Activated CD4-positive, alpha-beta T cell treated with anti-CD3 and anti-CD28 coated beads for 36 hours (primary cell): ENCODE measurements around the gene EPHB1. TPM values are rescaled to one million over a fixed set of nuclear protein-coding genes. Genes with fewer than 3 reads are reported as not detected.

Source experiments
- ATAC-seq: fragments of 200-7000 bp; cut with Tn5 transposase; one replicate; pipeline ENCODE4 v1.10.0; 2021; ENCODE audit warnings: mild to moderate bottlenecking, moderate library complexity
- CTCF ChIA-PET: fragments of 350-600 bp; sonication (Branson Sonifier 250); formaldehyde crosslinking; loops from one replicate; lab custom pipeline; 2021; ENCODE audit warnings: antibody characterized with exemption; lab: Charles Lee
- POLR2A ChIA-PET: fragments of 350-600 bp; sonication (Branson Sonifier 250); formaldehyde crosslinking; loops from one replicate; lab custom pipeline; 2021; ENCODE audit warnings: antibody characterized with exemption, inconsistent platforms; lab: Charles Lee
- DNase-seq: peaks from one replicate; pipeline ENCODE4 v3.0.0-alpha.2; 2020
- H3K27ac Mint-ChIP-seq: one replicate; pipeline ENCODE4 v1.8.0; 2021; ENCODE audit warnings: mixed read lengths
- H3K27me3 Mint-ChIP-seq: one replicate; pipeline ENCODE4 v1.8.0; 2021; ENCODE audit warnings: mixed read lengths
- H3K36me3 Mint-ChIP-seq: one replicate; pipeline ENCODE4 v1.8.0; 2021; ENCODE audit warnings: low read depth, mixed read lengths
- H3K4me1 Mint-ChIP-seq: one replicate; pipeline ENCODE4 v1.8.0; 2021; ENCODE audit warnings: mixed read lengths
- H3K4me3 Mint-ChIP-seq: one replicate; pipeline ENCODE4 v1.8.0; 2021; ENCODE audit warnings: mild to moderate bottlenecking, moderate library complexity, mixed read lengths
- H3K9me3 Mint-ChIP-seq: one replicate; pipeline ENCODE4 v1.8.0; 2021; ENCODE audit warnings: low read depth, mixed read lengths
- intact Hi-C, 2 experiments: fragments of 100-400 bp; cut with DNase I in 1 of 2; cut with micrococcal nuclease in 1 of 2; formaldehyde crosslinking; loops; one replicate each; pipeline versions ENCODE4 v1.14.2 to v1.15.1; 2022 to 2024; cut with DNase I, micrococcal nuclease
- total RNA-seq, 2 experiments: library from RNA; stranded (reverse); gene quantifications; one replicate each; pipeline ENCODE4 v1.2.3, GENCODE V29; 2021

Gene EPHB1
- total RNA-seq = under 1 TPM; 0.60 to 0.98 TPM

- POLR2A ChIA-PET = no interaction called here
- H3K27ac Mint-ChIP-seq = peak within 1 kb of the TSS; percentile 59
- peak within 1 kb of the TSS; percentile 75 for H3K4me3 Mint-ChIP-seq
Measured at GRCh38 chr3:134794950-134795745, at the start of gene EPHB1. Gene EPHB1 (plus strand): TSS chr3:134795260.

DNA sequence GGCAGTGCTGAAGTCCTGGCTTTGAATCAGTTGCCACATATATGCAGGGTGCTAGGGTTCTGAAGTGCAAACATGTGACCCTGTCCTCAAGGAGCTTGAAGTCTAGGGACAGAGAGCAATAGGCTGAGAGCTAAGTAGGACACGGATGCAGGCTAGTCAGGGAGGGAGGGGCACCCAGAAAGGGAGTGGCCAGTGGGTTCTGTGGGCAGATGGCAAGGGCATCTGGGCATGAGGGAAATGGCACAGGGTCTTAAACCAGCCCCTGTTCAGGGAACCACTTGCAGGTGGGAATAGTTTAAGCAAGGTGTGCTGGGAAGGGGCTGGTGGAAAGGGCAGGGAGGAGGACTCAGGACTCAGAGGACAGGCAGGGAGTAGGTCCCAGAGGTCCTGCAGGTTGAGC, 46.4 kb upstream of the EPHB1 start:
- DNase-seq = no peak
- ATAC-seq = no peak
- H3K36me3 Mint-ChIP-seq = no peaks in the 10 kb centered on the region
- H3K4me1 Mint-ChIP-seq = no peaks in the 10 kb centered on the region
- H3K27ac Mint-ChIP-seq = no peak overlapping the region
- CTCF ChIA-PET = no interaction called here
- peaks cover 10% of the 10 kb centered on the region for H3K27me3 Mint-ChIP-seq
- intact Hi-C loops = no loop called here
- H3K4me3 Mint-ChIP-seq = no peak overlapping the region
- POLR2A ChIA-PET = no interaction called here
- peaks cover 3% of the 10 kb centered on the region for H3K9me3 Mint-ChIP-seq

More at GRCh38 chr3:134794950-134795745, at the start of gene EPHB1:
- ATAC-seq (peak; percentile 89), DNase-seq (peak; percentile 88)
- Mint-ChIP-seq H3K9me3 (no peaks in the 10 kb centered on the region), H3K36me3 (no peaks in the 10 kb centered on the region), H3K27me3 (peaks cover 47% of the 10 kb centered on the region), H3K4me1 (peaks cover 7% of the 10 kb centered on the region)
- CTCF ChIA-PET = interaction anchor here (0.5 to 1.4 kb wide), 18 partner anchors 9 to 1247 kb away, joined by 3 to 5 read pairs (median 3); no protein-coding TSS in a partner anchor
- intact Hi-C loops = loop anchor here (1.0 to 5.0 kb wide), 7 partner anchors 43 to 1247 kb away; no protein-coding TSS in a partner anchor

GRCh38 chr3:134749174-134749573, 45.9 kb upstream of the EPHB1 start:
- intact Hi-C loops = no loop called here
- ChIA-PET POLR2A (no interaction called here), CTCF (interaction anchor here (0.7 kb wide), 1 partner anchor 208 kb away, joined by 3 read pairs; no protein-coding TSS in a partner anchor)
- Mint-ChIP-seq H3K27me3 (peaks cover 10% of the 10 kb centered on the region), H3K4me3 (no peak overlapping the region), H3K9me3 (peaks cover 3% of the 10 kb centered on the region), H3K27ac (no peak overlapping the region), H3K4me1 (no peaks in the 10 kb centered on the region), H3K36me3 (no peaks in the 10 kb centered on the region)
- DNase-seq = no peak
- no peak for ATAC-seq

DNA sequence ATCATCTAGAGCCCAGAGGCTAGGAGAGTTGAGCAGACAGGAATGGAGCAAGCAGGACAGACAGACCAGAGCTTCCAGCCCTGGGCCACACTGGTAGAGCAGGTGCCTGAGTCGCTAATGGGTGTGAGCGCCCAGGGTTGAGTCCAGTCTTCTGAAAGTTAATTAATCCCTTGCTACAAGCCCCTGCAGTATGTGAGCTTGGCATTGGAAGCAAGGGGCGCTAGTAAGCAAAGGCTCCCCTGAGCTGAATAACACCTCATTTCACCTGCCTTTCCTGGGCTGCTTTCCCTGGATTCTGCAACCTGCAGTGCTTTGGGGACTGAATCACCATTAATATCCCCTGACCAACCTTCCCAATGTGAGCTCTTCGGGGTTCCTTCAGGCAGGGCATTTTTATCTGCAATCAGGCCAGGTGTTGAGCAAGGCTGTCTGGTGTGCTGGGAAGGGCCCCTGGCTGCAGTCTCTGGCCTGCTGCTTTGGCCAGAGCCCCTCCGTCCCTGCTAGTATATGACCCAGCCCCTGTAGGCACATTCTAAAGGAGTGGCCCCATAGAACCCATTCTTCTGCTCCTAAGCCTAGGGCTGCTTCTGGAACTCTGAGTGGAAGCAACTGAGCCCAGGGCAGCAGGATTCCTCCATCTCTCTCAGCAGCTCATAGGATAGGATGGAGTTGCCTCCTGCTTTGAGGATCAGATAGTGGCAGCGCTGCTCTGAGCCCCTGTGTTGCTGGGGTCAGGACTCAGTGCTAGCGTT, 45.1 kb upstream of the EPHB1 start:
- Mint-ChIP-seq H3K4me3 (no peak overlapping the region), H3K36me3 (no peaks in the 10 kb centered on the region), H3K27ac (no peak overlapping the region), H3K27me3 (peaks cover 10% of the 10 kb centered on the region), H3K9me3 (peaks cover 3% of the 10 kb centered on the region), H3K4me1 (no peaks in the 10 kb centered on the region)
- ChIA-PET CTCF (interaction anchor here (0.7 kb wide), 1 partner anchor 207 kb away, joined by 3 read pairs; no protein-coding TSS in a partner anchor), POLR2A (no interaction called here)
- DNase-seq = no peak
- ATAC-seq = no peak
- intact Hi-C loops = loop anchor here in 1 of 2 experiments (10.0 kb wide), 1 partner anchor 145 kb away; no protein-coding TSS in a partner anchor

DNA sequence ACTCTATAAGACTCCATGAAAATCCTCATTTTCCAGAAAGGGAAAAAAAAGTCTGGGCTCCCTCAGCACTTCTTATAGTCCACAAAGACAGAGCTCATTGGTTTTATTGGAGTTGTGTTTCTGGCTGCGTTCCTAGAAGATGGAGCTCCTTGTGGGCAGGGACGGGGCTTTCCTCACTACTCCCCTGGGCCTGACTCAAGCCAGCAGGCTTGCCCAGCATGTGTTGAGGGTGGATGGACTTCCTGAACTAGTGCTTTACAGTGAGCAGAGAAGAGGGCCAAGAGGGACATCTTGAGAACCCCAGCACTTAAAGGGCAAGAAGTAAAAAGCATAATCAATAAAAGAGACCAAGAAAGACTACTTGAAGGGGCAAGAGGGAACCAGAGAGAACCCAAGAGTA, 43.2 kb upstream of the EPHB1 start:
- H3K4me3 Mint-ChIP-seq = no peak overlapping the region
- H3K4me1 Mint-ChIP-seq = no peaks in the 10 kb centered on the region
- no peak overlapping the region for H3K27ac Mint-ChIP-seq
- no peak for ATAC-seq
- H3K9me3 Mint-ChIP-seq = no peaks in the 10 kb centered on the region
- no peak for DNase-seq
- intact Hi-C loops = loop anchor here in 1 of 2 experiments (10.0 kb wide), 1 partner anchor 147 kb away; no protein-coding TSS in a partner anchor
- H3K36me3 Mint-ChIP-seq = no peaks in the 10 kb centered on the region
- ChIA-PET CTCF (no interaction called here), POLR2A (no interaction called here)
- H3K27me3 Mint-ChIP-seq = peaks cover 12% of the 10 kb centered on the region

GRCh38 chr3:134752761-134753461, 42.1 kb upstream of the EPHB1 start:
- H3K36me3 Mint-ChIP-seq = no peaks in the 10 kb centered on the region
- H3K27ac Mint-ChIP-seq = no peak overlapping the region
- H3K9me3 Mint-ChIP-seq = no peaks in the 10 kb centered on the region
- no peaks in the 10 kb centered on the region for H3K4me1 Mint-ChIP-seq
- H3K4me3 Mint-ChIP-seq = no peak overlapping the region
- ATAC-seq (no peak), DNase-seq (no peak)
- intact Hi-C loops = loop anchor here in 1 of 2 experiments (10.0 kb wide), 1 partner anchor 148 kb away; no protein-coding TSS in a partner anchor
- ChIA-PET CTCF (interaction anchor here (0.6 to 0.8 kb wide), 2 partner anchors 15 to 273 kb away, joined by 3 read pairs; no protein-coding TSS in a partner anchor), POLR2A (no interaction called here)
- peaks cover 17% of the 10 kb centered on the region for H3K27me3 Mint-ChIP-seq

GRCh38 chr3:134753999-134754742, 40.9 kb upstream of the EPHB1 start:
- DNase-seq = no peak
- ChIA-PET POLR2A (no interaction called here), CTCF (interaction anchor here (1.6 to 1.9 kb wide), 2 partner anchors 14 to 153 kb away, joined by 10 to 13 read pairs; no protein-coding TSS in a partner anchor)
- H3K27ac Mint-ChIP-seq = no peak overlapping the region
- no peaks in the 10 kb centered on the region for H3K9me3 Mint-ChIP-seq
- peaks cover 13% of the 10 kb centered on the region for H3K27me3 Mint-ChIP-seq
- H3K4me1 Mint-ChIP-seq = no peaks in the 10 kb centered on the region
- H3K4me3 Mint-ChIP-seq = no peak overlapping the region
- intact Hi-C loops = loop anchor here in 1 of 2 experiments (10.0 kb wide), 1 partner anchor 149 kb away; no protein-coding TSS in a partner anchor
- no peaks in the 10 kb centered on the region for H3K36me3 Mint-ChIP-seq
- ATAC-seq = no peak

DNA sequence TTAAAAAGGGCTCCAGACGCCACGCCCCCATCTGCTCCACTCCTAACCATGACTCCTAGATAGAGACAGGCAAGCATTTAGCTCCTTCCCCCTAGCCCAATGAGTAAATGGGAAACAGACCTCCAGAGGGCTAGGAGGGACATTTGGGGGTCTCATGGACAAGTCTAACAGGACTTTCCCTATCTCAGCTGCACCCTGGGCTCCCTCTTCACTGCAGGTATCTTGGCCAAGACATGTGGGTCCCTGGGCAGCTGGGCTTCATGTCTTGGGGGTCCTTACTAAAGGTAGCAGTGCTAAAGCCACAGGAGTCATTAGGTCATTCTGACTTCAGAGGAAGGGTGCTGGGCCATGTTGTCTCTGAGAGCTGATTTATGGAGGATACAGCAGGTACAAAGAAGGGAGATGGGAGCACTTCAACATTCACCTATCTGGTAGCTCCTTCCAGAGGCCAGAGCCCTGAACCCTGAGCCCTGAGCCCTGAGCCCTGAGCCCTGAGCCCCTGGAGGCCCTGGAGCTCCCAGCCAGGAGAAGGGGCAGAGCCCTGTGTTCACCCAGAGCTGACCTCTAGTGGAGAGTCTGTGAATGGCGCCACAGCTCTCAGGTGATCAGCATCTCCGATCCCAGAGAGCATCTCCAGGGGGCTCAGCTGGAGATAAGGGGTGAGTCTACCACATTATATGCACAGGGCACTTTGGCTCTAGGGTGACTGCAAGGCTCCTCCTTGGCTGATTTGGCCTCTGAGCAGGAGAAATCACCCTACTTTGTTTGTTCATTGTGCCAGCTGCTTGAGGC, 40.1 kb upstream of the EPHB1 start:
- H3K4me3 Mint-ChIP-seq = no peak overlapping the region
- DNase-seq = peak; percentile 65
- H3K9me3 Mint-ChIP-seq = no peaks in the 10 kb centered on the region
- H3K36me3 Mint-ChIP-seq = no peaks in the 10 kb centered on the region
- ATAC-seq = no peak
- ChIA-PET CTCF (interaction anchor here (0.6 to 1.9 kb wide), 6 partner anchors 13 to 1592 kb away, joined by 3 to 13 read pairs (median 3); no protein-coding TSS in a partner anchor), POLR2A (no interaction called here)
- H3K27ac Mint-ChIP-seq = no peak overlapping the region
- intact Hi-C loops = loop anchor here (1.0 to 10.0 kb wide), 2 partner anchors 150 to 155 kb away; no protein-coding TSS in a partner anchor
- peaks cover 13% of the 10 kb centered on the region for H3K27me3 Mint-ChIP-seq
- no peaks in the 10 kb centered on the region for H3K4me1 Mint-ChIP-seq

GRCh38 chr3:134755821-134756220, 39.2 kb upstream of the EPHB1 start:
- intact Hi-C loops = loop anchor here (1.0 to 10.0 kb wide), 2 partner anchors 151 to 156 kb away; no protein-coding TSS in a partner anchor
- CTCF ChIA-PET = interaction anchor here (0.6 to 1.9 kb wide), 4 partner anchors 13 to 1593 kb away, joined by 3 to 13 read pairs (median 6); no protein-coding TSS in a partner anchor
- DNase-seq (no peak), ATAC-seq (no peak)
- no peaks in the 10 kb centered on the region for H3K9me3 Mint-ChIP-seq
- no peaks in the 10 kb centered on the region for H3K36me3 Mint-ChIP-seq
- no peak overlapping the region for H3K4me3 Mint-ChIP-seq
- H3K27me3 Mint-ChIP-seq = peaks cover 13% of the 10 kb centered on the region
- H3K4me1 Mint-ChIP-seq = no peaks in the 10 kb centered on the region
- POLR2A ChIA-PET = no interaction called here
- no peak overlapping the region for H3K27ac Mint-ChIP-seq
